ENCODE measurements around the gene HDGFL3.
"Not testable (repeated sequence)": the region's sequence is repeated elsewhere in the genome, so short reads cannot be mapped to it uniquely, and the experiment has no call there.

HDGFL3 gene

GRCh38 chr15:83153288-83153687, 54.3 kb downstream of the HDGFL3 start:
- H3K9ac ChIP-seq (ENCODE audit: low read length in 5 of 5), result no peak overlapping the region
- H3K9me3 ChIP-seq (ENCODE audit: control insufficient read depth in 5 of 5, low read length in 5 of 5), result no peaks in the 10 kb centered on the region
- peaks cover 0 to 36% (median 18%) of the 10 kb centered on the region in 5 donors for H3K36me3 ChIP-seq (ENCODE audit: control insufficient read depth in 5 of 5, insufficient read depth in 5 of 5, low read length in 5 of 5)

GRCh38 chr15:83144771-83145170, 62.9 kb downstream of the HDGFL3 start:
- Histone ChIP-seq H3K9me3 (ENCODE audit: control insufficient read depth in 5 of 5, low read length in 5 of 5) (peaks cover 0 to 5% (median 3%) of the 10 kb centered on the region in 5 donors), H3K4me3 (ENCODE audit: low read depth in 1 of 5, low read length in 5 of 5) (no peak overlapping the region), H3K9ac (ENCODE audit: low read length in 5 of 5) (no peak overlapping the region), H3K27me3 (ENCODE audit: control insufficient read depth in 5 of 5, insufficient read depth in 4 of 5, low read length in 5 of 5) (no peaks in the 10 kb centered on the region), H3K36me3 (ENCODE audit: control insufficient read depth in 5 of 5, insufficient read depth in 5 of 5, low read length in 5 of 5) (peaks cover 0 to 27% (median 14%) of the 10 kb centered on the region in 5 donors), H3K27ac (ENCODE audit: low read depth, low read length) (no peak overlapping the region), H3K4me1 (ENCODE audit: control insufficient read depth in 5 of 5, insufficient read depth in 5 of 5, low read length in 5 of 5) (no peaks in the 10 kb centered on the region)

More at GRCh38 chr15:83153288-83153687, 54.3 kb downstream of the HDGFL3 start:
- no peaks in the 10 kb centered on the region for H3K4me1 ChIP-seq (ENCODE audit: control insufficient read depth in 5 of 5, insufficient read depth in 5 of 5, low read length in 5 of 5)
- H3K4me3 ChIP-seq (ENCODE audit: low read depth in 1 of 5, low read length in 5 of 5), result no peak overlapping the region
- H3K27me3 ChIP-seq (ENCODE audit: control insufficient read depth in 5 of 5, insufficient read depth in 4 of 5, low read length in 5 of 5), result no peaks in the 10 kb centered on the region
- no peak overlapping the region for H3K27ac ChIP-seq (ENCODE audit: low read depth, low read length)

DNA sequence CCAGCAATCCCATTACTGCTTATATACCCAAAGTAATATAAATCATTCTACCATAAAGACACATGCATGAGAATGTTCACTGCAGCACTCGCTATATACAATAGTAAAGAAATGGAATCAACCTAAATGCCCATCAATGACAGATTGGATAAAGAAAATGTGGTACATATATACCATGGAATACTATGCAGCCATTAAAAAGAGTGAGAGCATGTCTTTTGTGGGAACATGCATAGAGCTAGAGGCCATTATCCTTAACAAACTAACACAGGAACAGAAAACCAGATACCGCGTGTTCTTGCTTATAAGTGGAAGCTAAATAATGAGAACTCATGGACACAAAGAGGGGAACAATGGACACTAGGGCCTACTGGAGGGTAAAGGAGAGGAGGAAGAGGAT, 65.5 kb downstream of the HDGFL3 start:
- not testable (repeated sequence) for H3K4me1 ChIP-seq (ENCODE audit: control insufficient read depth in 5 of 5, insufficient read depth in 5 of 5, low read length in 5 of 5); H3K9me3 ChIP-seq (ENCODE audit: control insufficient read depth in 5 of 5, low read length in 5 of 5); H3K9ac ChIP-seq (ENCODE audit: low read length in 5 of 5); H3K4me3 ChIP-seq (ENCODE audit: low read depth in 1 of 5, low read length in 5 of 5); H3K27ac ChIP-seq (ENCODE audit: low read depth, low read length); H3K27me3 ChIP-seq (ENCODE audit: control insufficient read depth in 5 of 5, insufficient read depth in 4 of 5, low read length in 5 of 5)
- H3K36me3 ChIP-seq (ENCODE audit: control insufficient read depth in 5 of 5, insufficient read depth in 5 of 5, low read length in 5 of 5), result peaks cover 0 to 25% (median 11%) of the 10 kb centered on the region in 5 donors

GRCh38 chr15:83132861-83133523, 74.6 kb downstream of the HDGFL3 start:
- H3K27me3 ChIP-seq (ENCODE audit: control insufficient read depth in 5 of 5, insufficient read depth in 4 of 5, low read length in 5 of 5), result no peaks in the 10 kb centered on the region
- no peak overlapping the region for H3K4me3 ChIP-seq (ENCODE audit: low read depth in 1 of 5, low read length in 5 of 5)
- no peaks in the 10 kb centered on the region for H3K4me1 ChIP-seq (ENCODE audit: control insufficient read depth in 5 of 5, insufficient read depth in 5 of 5, low read length in 5 of 5)
- no peak overlapping the region for H3K9ac ChIP-seq (ENCODE audit: low read length in 5 of 5)
- H3K9me3 ChIP-seq (ENCODE audit: control insufficient read depth in 5 of 5, low read length in 5 of 5), result no peaks in the 10 kb centered on the region
- H3K36me3 ChIP-seq (ENCODE audit: control insufficient read depth in 5 of 5, insufficient read depth in 5 of 5, low read length in 5 of 5), result peaks cover 0 to 28% (median 12%) of the 10 kb centered on the region in 5 donors
- H3K27ac ChIP-seq (ENCODE audit: low read depth, low read length), result no peak overlapping the region

GRCh38 chr15:83129791-83130190, 77.8 kb downstream of the HDGFL3 start:
- Histone ChIP-seq H3K9me3 (ENCODE audit: control insufficient read depth in 5 of 5, low read length in 5 of 5) (no peaks in the 10 kb centered on the region), H3K9ac (ENCODE audit: low read length in 5 of 5) (no peak overlapping the region), H3K27me3 (ENCODE audit: control insufficient read depth in 5 of 5, insufficient read depth in 4 of 5, low read length in 5 of 5) (no peaks in the 10 kb centered on the region)

DNA sequence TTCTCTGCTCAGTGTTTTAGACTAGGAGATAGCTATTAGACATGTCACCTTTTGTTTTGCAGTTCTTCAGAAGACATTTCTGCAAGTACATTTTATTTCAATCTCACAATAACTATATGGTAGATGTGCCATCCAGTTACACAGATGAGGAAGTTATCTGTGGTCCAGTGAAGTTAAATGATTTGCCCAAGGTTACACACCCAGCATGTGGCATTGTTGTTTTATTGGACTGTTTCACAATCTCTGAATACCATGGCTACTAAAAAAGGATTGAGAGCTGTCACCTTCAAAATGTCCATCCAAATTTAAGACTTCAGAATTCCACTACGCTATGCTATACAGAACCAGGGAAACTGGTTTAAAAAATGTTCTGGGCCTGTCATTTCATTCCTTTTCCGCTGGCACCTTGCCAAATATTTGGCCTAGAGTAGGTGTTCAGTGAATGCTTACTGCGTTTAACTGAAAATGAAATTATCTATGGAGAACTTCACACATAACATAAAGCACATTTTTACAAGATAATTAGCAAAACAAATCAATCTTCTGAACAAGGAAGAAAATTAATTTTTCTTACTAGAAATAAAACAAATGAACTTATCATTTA, 80.0 kb downstream of the HDGFL3 start:
- Histone ChIP-seq H3K4me1 (ENCODE audit: control insufficient read depth in 5 of 5, insufficient read depth in 5 of 5, low read length in 5 of 5) (no peaks in the 10 kb centered on the region), H3K9me3 (ENCODE audit: control insufficient read depth in 5 of 5, low read length in 5 of 5) (no peaks in the 10 kb centered on the region), H3K36me3 (ENCODE audit: control insufficient read depth in 5 of 5, insufficient read depth in 5 of 5, low read length in 5 of 5) (peaks cover 0 to 24% (median 12%) of the 10 kb centered on the region in 5 donors), H3K27ac (ENCODE audit: low read depth, low read length) (no peak overlapping the region), H3K9ac (ENCODE audit: low read length in 5 of 5) (no peak overlapping the region), H3K4me3 (ENCODE audit: low read depth in 1 of 5, low read length in 5 of 5) (no peak overlapping the region), H3K27me3 (ENCODE audit: control insufficient read depth in 5 of 5, insufficient read depth in 4 of 5, low read length in 5 of 5) (no peaks in the 10 kb centered on the region)

More at GRCh38 chr15:83129791-83130190, 77.8 kb downstream of the HDGFL3 start:
- Histone ChIP-seq H3K27ac (ENCODE audit: low read depth, low read length) (no peak overlapping the region), H3K36me3 (ENCODE audit: control insufficient read depth in 5 of 5, insufficient read depth in 5 of 5, low read length in 5 of 5) (peaks cover 0 to 27% (median 12%) of the 10 kb centered on the region in 5 donors), H3K4me1 (ENCODE audit: control insufficient read depth in 5 of 5, insufficient read depth in 5 of 5, low read length in 5 of 5) (no peaks in the 10 kb centered on the region), H3K4me3 (ENCODE audit: low read depth in 1 of 5, low read length in 5 of 5) (no peak overlapping the region)

GRCh38 chr15:83123529-83123928, 84.1 kb downstream of the HDGFL3 start:
- Histone ChIP-seq H3K4me3 (ENCODE audit: low read depth in 1 of 5, low read length in 5 of 5) (no peak overlapping the region), H3K36me3 (ENCODE audit: control insufficient read depth in 5 of 5, insufficient read depth in 5 of 5, low read length in 5 of 5) (peaks cover 0 to 20% (median 0%) of the 10 kb centered on the region in 5 donors), H3K27me3 (ENCODE audit: control insufficient read depth in 5 of 5, insufficient read depth in 4 of 5, low read length in 5 of 5) (no peaks in the 10 kb centered on the region), H3K9me3 (ENCODE audit: control insufficient read depth in 5 of 5, low read length in 5 of 5) (no peaks in the 10 kb centered on the region), H3K4me1 (ENCODE audit: control insufficient read depth in 5 of 5, insufficient read depth in 5 of 5, low read length in 5 of 5) (no peaks in the 10 kb centered on the region), H3K9ac (ENCODE audit: low read length in 5 of 5) (no peak overlapping the region), H3K27ac (ENCODE audit: low read depth, low read length) (no peak overlapping the region)

DNA sequence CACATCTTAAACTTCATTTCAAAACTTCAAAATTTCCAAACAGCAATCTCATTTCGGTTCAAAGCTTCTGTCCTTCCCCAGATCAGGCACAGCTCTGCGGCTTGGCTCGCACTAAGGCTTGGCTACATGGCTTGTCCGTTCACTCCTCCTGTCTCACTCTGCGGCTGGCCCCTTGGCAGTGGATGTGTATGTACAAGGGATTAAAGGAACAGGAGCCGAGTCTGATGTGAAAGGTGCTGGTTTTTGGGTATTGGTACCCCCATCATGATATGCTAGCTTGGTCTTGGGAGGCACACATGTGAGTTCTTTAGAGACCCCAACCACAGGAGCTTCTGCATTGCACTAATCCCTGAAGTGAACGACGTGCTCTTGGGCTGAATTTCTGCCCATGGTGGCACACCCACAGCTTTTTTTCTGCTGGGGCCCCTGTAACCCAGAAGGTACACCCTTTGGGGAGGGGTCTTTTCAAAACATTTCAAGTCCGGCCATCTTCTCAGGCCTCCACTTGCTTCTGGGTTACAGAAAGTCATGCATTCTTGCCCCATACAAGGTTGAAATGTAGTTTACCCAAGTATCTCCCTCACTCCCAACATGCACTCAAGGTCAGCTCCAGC, 87.5 kb downstream of the HDGFL3 start:
- Histone ChIP-seq H3K4me1 (ENCODE audit: control insufficient read depth in 5 of 5, insufficient read depth in 5 of 5, low read length in 5 of 5) (no peaks in the 10 kb centered on the region), H3K27ac (ENCODE audit: low read depth, low read length) (no peak overlapping the region), H3K9me3 (ENCODE audit: control insufficient read depth in 5 of 5, low read length in 5 of 5) (no peaks in the 10 kb centered on the region), H3K4me3 (ENCODE audit: low read depth in 1 of 5, low read length in 5 of 5) (no peak overlapping the region), H3K36me3 (ENCODE audit: control insufficient read depth in 5 of 5, insufficient read depth in 5 of 5, low read length in 5 of 5) (peaks cover 0 to 41% (median 5%) of the 10 kb centered on the region in 5 donors), H3K9ac (ENCODE audit: low read length in 5 of 5) (no peak overlapping the region), H3K27me3 (ENCODE audit: control insufficient read depth in 5 of 5, insufficient read depth in 4 of 5, low read length in 5 of 5) (no peaks in the 10 kb centered on the region)

DNA sequence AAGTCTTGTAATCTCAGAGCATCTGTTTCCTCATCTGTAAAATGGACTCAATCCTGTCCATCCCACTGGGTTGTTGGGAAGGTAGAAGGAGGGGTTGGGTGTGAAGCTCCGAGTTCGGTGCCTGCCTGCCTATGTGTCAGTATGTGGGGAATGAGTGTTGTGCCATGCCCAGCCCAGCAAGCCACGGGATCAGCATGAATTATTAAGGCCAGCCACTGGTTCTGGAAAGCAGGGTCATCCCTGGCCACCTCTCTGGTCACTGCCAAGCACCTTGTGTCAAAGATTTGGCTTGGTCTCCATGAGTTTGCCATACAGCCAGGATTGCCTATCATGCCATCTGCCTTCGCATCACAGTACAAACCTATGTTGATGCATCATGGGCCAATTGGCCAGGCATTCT, 88.7 kb downstream of the HDGFL3 start:
- no peaks in the 10 kb centered on the region for H3K27me3 ChIP-seq (ENCODE audit: control insufficient read depth in 5 of 5, insufficient read depth in 4 of 5, low read length in 5 of 5)

GRCh38 chr15:83118291-83118827, 89.3 kb downstream of the HDGFL3 start:
- Histone ChIP-seq H3K4me3 (ENCODE audit: low read depth in 1 of 5, low read length in 5 of 5) (no peak overlapping the region), H3K4me1 (ENCODE audit: control insufficient read depth in 5 of 5, insufficient read depth in 5 of 5, low read length in 5 of 5) (peaks cover 0 to 15% (median 2%) of the 10 kb centered on the region in 5 donors), H3K27me3 (ENCODE audit: control insufficient read depth in 5 of 5, insufficient read depth in 4 of 5, low read length in 5 of 5) (no peaks in the 10 kb centered on the region), H3K27ac (ENCODE audit: low read depth, low read length) (no peak overlapping the region), H3K36me3 (ENCODE audit: control insufficient read depth in 5 of 5, insufficient read depth in 5 of 5, low read length in 5 of 5) (peaks cover 0 to 41% (median 5%) of the 10 kb centered on the region in 5 donors), H3K9ac (ENCODE audit: low read length in 5 of 5) (no peak overlapping the region), H3K9me3 (ENCODE audit: control insufficient read depth in 5 of 5, low read length in 5 of 5) (no peaks in the 10 kb centered on the region)

More for the DNA sequence above, 88.7 kb downstream of the HDGFL3 start:
- Histone ChIP-seq H3K9me3 (ENCODE audit: control insufficient read depth in 5 of 5, low read length in 5 of 5) (no peaks in the 10 kb centered on the region), H3K4me1 (ENCODE audit: control insufficient read depth in 5 of 5, insufficient read depth in 5 of 5, low read length in 5 of 5) (peaks cover 0 to 9% (median 2%) of the 10 kb centered on the region in 5 donors), H3K4me3 (ENCODE audit: low read depth in 1 of 5, low read length in 5 of 5) (no peak overlapping the region), H3K27ac (ENCODE audit: low read depth, low read length) (no peak overlapping the region), H3K36me3 (ENCODE audit: control insufficient read depth in 5 of 5, insufficient read depth in 5 of 5, low read length in 5 of 5) (peaks cover 0 to 41% (median 5%) of the 10 kb centered on the region in 5 donors), H3K9ac (ENCODE audit: low read length in 5 of 5) (no peak overlapping the region)
